Retina (tissue), 1 donor: Measurements from ENCODE around the gene DENND4B.
"Not testable (repeated sequence)": the region's sequence is repeated elsewhere in the genome, so short reads cannot be mapped to it uniquely, and the experiment has no call there.

Source experiments
- DNase-seq: peaks from one replicate; pipeline ENCODE4 v3.0.0-alpha.2; 2016

Gene DENND4B

GRCh38 chr1:153946622-153947241 lies at the start of gene DENND4B:
Gene DENND4B (minus strand): TSS chr1:153946718. CDS start chr1:153944374, 2,344 bp downstream.
- DNase-seq, result peak; percentile 87

- no peak for DNase-seq
These were observed 49.1 kb upstream of the DENND4B start for GRCh38 chr1:153995640-153996039.

GRCh38 chr1:153995202-153995601 lies 48.7 kb upstream of the DENND4B start:
- no peak for DNase-seq

GRCh38 chr1:153991806-153992205 lies 45.3 kb upstream of the DENND4B start:
- no peak for DNase-seq

- no peak for DNase-seq
These were observed 44.7 kb upstream of the DENND4B start for GRCh38 chr1:153991151-153991630.

- DNase-seq, result peak; percentile 95
These were observed 44.1 kb upstream of the DENND4B start, which contains the start of gene RPS27 for GRCh38 chr1:153990468-153991150. Gene RPS27 (plus strand): TSS chr1:153990762. CDS start chr1:153990797, 35 bp downstream.

GRCh38 chr1:153987621-153988020 lies 41.1 kb upstream of the DENND4B start:
- no peak for DNase-seq

GRCh38 chr1:153985941-153986761 lies 39.6 kb upstream of the DENND4B start, which contains the start of gene RAB13:
Gene RAB13 (minus strand): TSS chr1:153986339. CDS start chr1:153986236, 103 bp downstream.
- no peak for DNase-seq

GRCh38 chr1:153985341-153985912 lies 38.9 kb upstream of the DENND4B start:
- no peak for DNase-seq

GRCh38 chr1:153984123-153984894 lies 37.8 kb upstream of the DENND4B start:
- DNase-seq, result no peak

- DNase-seq, result not testable (repeated sequence)
These were observed 35.2 kb upstream of the DENND4B start for GRCh38 chr1:153981735-153982134.

- DNase-seq, result not testable (repeated sequence)
These were observed 32.6 kb upstream of the DENND4B start for GRCh38 chr1:153979091-153979490.

GRCh38 chr1:153978274-153978909 lies 31.9 kb upstream of the DENND4B start:
- DNase-seq, result no peak

GRCh38 chr1:153977250-153978240 lies 31.0 kb upstream of the DENND4B start, which contains the start of gene JTB:
Gene JTB (minus strand): TSS chr1:153977674. CDS start chr1:153977252, 422 bp downstream.
- DNase-seq, result peak; percentile 95

- DNase-seq, result no peak
These were observed 30.3 kb upstream of the DENND4B start for GRCh38 chr1:153976819-153977249.

- no peak for DNase-seq
These were observed 27.0 kb upstream of the DENND4B start for GRCh38 chr1:153973525-153973924.

GRCh38 chr1:153973071-153973470 lies 26.6 kb upstream of the DENND4B start:
- DNase-seq, result no peak

GRCh38 chr1:153970346-153970745 lies 23.8 kb upstream of the DENND4B start:
- DNase-seq, result no peak

GRCh38 chr1:153968972-153969371 lies 22.5 kb upstream of the DENND4B start:
- DNase-seq, result no peak

- peak; percentile 50 for DNase-seq
These were observed 21.9 kb upstream of the DENND4B start for GRCh38 chr1:153968408-153968807.
